Measurements from ENCODE around the gene OLFM2. TPM values are rescaled to one million over a fixed set of nuclear protein-coding genes. Genes with fewer than 3 reads are reported as not detected.

OLFM2 gene
- total and polyA plus RNA-seq, 2 experiments from 2014 or later = 58.1 to 117 TPM

DNA sequence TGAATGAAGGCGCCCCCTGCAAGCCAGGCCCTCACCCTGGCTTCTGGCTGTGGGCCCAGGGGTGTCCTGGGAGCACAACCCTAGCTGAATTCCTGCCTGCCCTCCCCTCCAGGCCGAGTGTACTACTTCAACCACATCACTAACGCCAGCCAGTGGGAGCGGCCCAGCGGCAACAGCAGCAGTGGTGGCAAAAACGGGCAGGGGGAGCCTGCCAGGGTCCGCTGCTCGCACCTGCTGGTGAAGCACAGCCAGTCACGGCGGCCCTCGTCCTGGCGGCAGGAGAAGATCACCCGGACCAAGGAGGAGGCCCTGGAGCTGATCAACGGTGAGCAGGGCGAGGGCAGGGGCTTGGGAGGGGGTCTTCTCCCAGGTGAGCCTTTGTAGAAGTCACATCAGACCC lies 98.0 kb downstream of the OLFM2 start (continued):
- TF ChIP-seq ZNF462 (CRISPR knock-in tag; IDR thresholded peaks at IDR 0.05) = no peak

DNA sequence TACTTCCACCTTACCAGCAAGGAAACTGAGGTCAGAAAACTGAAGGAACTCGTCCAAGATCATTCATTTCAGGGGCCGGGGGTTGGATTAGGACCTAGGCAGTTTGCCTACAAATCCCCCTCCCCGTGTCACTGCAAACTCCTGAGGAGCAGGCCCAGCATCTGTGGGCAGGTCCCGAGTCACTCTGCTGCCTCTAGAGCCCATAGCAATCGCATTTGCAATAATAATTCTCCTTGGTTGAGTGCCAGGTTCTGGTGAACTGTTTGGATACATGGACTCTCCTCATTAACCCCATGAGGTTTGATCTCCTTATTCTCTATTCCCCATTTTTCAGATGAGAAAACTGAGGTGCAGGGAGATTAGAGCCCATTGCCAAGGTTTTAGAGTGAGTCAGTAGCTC lies 100.3 kb downstream of the OLFM2 start:
- Mint-ChIP-seq H3K4me3 (peak overlapping the region; percentile 87), H3K27ac (peak overlapping the region; percentile 66; the same call in 1 of the 2 replicates), H3K4me1 (peaks cover 9% of the 10 kb centered on the region), H3K9me3 (no peaks in the 10 kb centered on the region), H3K27me3 (ENCODE audit: insufficient read depth, low read depth, poor library complexity) (peaks cover 5% of the 10 kb centered on the region), H3K36me3 (ENCODE audit: low read depth) (peaks cover 24% of the 10 kb centered on the region)
- ATAC-seq = no peak
- H3K36me3 ChIP-seq (ENCODE audit: insufficient read depth) = no peaks in the 10 kb centered on the region
- no peak overlapping the region for H2AFZ ChIP-seq
- H3K4me1 ChIP-seq (ENCODE audit: insufficient read depth) = peaks cover 11% of the 10 kb centered on the region; the same call in 1 of the 2 replicates
- H3K4me2 ChIP-seq = peak overlapping the region; percentile 99
- H4K20me1 ChIP-seq (replicated peaks; ENCODE audit: insufficient read depth) = peaks cover 16% of the 10 kb centered on the region
- H3K27me3 ChIP-seq (ENCODE audit: insufficient read depth) = no peaks in the 10 kb centered on the region
- no peak overlapping the region for H3K27ac ChIP-seq (ENCODE audit: low read depth)
- H3K4me3 ChIP-seq = peak overlapping the region; percentile 88
- DNase-seq (ENCODE audit: low spot score) = no peak
- no peaks in the 10 kb centered on the region for H3K9me2 ChIP-seq (ENCODE audit: insufficient read depth)
- H3F3A ChIP-seq (replicated peaks; ENCODE audit: low read depth) = peaks cover 8% of the 10 kb centered on the region
- H3K79me2 ChIP-seq (replicated peaks; ENCODE audit: insufficient read depth) = peaks cover 22% of the 10 kb centered on the region
- TF ChIP-seq, protein P1, sequence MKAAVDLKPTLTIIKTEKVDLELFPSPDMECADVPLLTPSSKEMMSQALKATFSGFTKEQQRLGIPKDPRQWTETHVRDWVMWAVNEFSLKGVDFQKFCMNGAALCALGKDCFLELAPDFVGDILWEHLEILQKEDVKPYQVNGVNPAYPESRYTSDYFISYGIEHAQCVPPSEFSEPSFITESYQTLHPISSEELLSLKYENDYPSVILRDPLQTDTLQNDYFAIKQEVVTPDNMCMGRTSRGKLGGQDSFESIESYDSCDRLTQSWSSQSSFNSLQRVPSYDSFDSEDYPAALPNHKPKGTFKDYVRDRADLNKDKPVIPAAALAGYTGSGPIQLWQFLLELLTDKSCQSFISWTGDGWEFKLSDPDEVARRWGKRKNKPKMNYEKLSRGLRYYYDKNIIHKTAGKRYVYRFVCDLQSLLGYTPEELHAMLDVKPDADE (IDR thresholded peaks at IDR 0.05) = no peak
- no peak for TF ChIP-seq JUNB (IDR thresholded peaks at IDR 0.05; ENCODE audit: unreplicated experiment)
- no peak for TF ChIP-seq ZNF462 (CRISPR knock-in tag; IDR thresholded peaks at IDR 0.05)
- no peak for TF ChIP-seq REST (IDR thresholded peaks at IDR 0.05; ENCODE audit: unreplicated experiment)
